GM21576 (cell line): ENCODE measurements around the gene TMEM63B.
A peak's percentile ranks its signal among the peaks of the same experiment; 100 is the strongest.
"Not testable (repeated sequence)": the region's sequence is repeated elsewhere in the genome, so short reads cannot be mapped to it uniquely, and the experiment has no call there.

ENCODE experiments used
- ATAC-seq: cut with Tn5 transposase; IDR thresholded peaks from one replicate; pipeline ENCODE4 v1.9.1; 2021; ENCODE audit warnings: mild to moderate bottlenecking, moderate library complexity; ENCODE audit not compliant: unreplicated experiment

Gene TMEM63B

GRCh38 chr6:44127186-44128019, at the start of gene TMEM63B, which contains the start of gene MRPL14:
TSS of gene TMEM63B (plus strand) at chr6:44127554. CDS start at chr6:44134585, 7,031 bp downstream.
TSS of gene MRPL14 (minus strand) at chr6:44127452. CDS start at chr6:44116611, 10,841 bp downstream.
- ATAC-seq: peak; percentile 55

- ATAC-seq: no peak
Measured at GRCh38 chr6:44078219-44078826, 49.0 kb upstream of the TMEM63B start.

- ATAC-seq: no peak
Measured at GRCh38 chr6:44078827-44079671, 48.3 kb upstream of the TMEM63B start.

- no peak for ATAC-seq
Measured at GRCh38 chr6:44079672-44080071, 47.7 kb upstream of the TMEM63B start.

GRCh38 chr6:44080561-44081521, 46.5 kb upstream of the TMEM63B start:
- no peak for ATAC-seq

GRCh38 chr6:44081753-44082152, 45.6 kb upstream of the TMEM63B start:
- no peak for ATAC-seq

- ATAC-seq: no peak
Measured at GRCh38 chr6:44082872-44083321, 44.5 kb upstream of the TMEM63B start.

- ATAC-seq: no peak
Measured at GRCh38 chr6:44084231-44085014, 42.9 kb upstream of the TMEM63B start.

GRCh38 chr6:44085219-44085618, 42.1 kb upstream of the TMEM63B start:
- no peak for ATAC-seq

- ATAC-seq: no peak
Measured at GRCh38 chr6:44086931-44087574, 40.3 kb upstream of the TMEM63B start.

GRCh38 chr6:44087623-44088022, 39.7 kb upstream of the TMEM63B start:
- no peak for ATAC-seq

- no peak for ATAC-seq
Measured at GRCh38 chr6:44088827-44089590, 38.3 kb upstream of the TMEM63B start.

- ATAC-seq: no peak
Measured at GRCh38 chr6:44090465-44090864, 36.9 kb upstream of the TMEM63B start.

GRCh38 chr6:44091356-44091755, 36.0 kb upstream of the TMEM63B start:
- not testable (repeated sequence) for ATAC-seq

GRCh38 chr6:44091981-44092884, 35.1 kb upstream of the TMEM63B start:
- ATAC-seq: no peak

- ATAC-seq: no peak
Measured at GRCh38 chr6:44093066-44093465, 34.3 kb upstream of the TMEM63B start.
